ENCODE measurements around the gene RB1. TPM values are rescaled to one million over a fixed set of nuclear protein-coding genes. Genes with fewer than 3 reads are reported as not detected.

The RB1 gene
- total and polyA plus RNA-seq, 9 of the 15 experiments (the other 6 are each of a cell fraction or from before 2014, with no cell fraction given): 5.0 to 23.8 (median 17.9) TPM

DNA sequence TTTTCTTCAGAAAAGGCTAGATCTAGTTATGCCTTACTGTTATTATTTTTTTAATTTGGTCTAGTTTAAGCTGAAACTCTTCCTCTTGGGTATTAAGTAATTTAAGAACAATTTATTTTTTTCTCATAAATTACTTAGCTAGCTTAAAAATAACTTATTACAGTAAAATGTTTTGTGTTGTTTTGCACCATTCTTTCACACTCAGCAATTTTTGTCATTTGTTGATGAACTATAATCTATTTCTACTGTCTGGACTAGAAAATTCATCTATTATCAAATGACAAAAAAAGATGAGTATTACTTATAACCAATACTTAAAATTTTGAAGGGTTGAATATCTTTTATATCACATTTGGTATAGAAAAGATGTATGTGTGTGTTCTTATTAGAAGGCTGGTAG, 111.0 kb downstream of the RB1 start (continued):
- TF ChIP-seq, protein P1, sequence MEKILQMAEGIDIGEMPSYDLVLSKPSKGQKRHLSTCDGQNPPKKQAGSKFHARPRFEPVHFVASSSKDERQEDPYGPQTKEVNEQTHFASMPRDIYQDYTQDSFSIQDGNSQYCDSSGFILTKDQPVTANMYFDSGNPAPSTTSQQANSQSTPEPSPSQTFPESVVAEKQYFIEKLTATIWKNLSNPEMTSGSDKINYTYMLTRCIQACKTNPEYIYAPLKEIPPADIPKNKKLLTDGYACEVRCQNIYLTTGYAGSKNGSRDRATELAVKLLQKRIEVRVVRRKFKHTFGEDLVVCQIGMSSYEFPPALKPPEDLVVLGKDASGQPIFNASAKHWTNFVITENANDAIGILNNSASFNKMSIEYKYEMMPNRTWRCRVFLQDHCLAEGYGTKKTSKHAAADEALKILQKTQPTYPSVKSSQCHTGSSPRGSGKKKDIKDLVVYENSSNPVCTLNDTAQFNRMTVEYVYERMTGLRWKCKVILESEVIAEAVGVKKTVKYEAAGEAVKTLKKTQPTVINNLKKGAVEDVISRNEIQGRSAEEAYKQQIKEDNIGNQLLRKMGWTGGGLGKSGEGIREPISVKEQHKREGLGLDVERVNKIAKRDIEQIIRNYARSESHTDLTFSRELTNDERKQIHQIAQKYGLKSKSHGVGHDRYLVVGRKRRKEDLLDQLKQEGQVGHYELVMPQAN (IDR thresholded peaks at IDR 0.05; ENCODE audit: borderline replicate concordance): no peak
- TF ChIP-seq, protein P2, sequence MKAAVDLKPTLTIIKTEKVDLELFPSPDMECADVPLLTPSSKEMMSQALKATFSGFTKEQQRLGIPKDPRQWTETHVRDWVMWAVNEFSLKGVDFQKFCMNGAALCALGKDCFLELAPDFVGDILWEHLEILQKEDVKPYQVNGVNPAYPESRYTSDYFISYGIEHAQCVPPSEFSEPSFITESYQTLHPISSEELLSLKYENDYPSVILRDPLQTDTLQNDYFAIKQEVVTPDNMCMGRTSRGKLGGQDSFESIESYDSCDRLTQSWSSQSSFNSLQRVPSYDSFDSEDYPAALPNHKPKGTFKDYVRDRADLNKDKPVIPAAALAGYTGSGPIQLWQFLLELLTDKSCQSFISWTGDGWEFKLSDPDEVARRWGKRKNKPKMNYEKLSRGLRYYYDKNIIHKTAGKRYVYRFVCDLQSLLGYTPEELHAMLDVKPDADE (conservative IDR thresholded peaks at IDR 0.05; ENCODE audit: control insufficient read depth, low read depth, low read length): no peak
- no peak for TF ChIP-seq CTBP1 (IDR thresholded peaks at IDR 0.05; ENCODE audit: borderline replicate concordance)
- TF ChIP-seq NONO (IDR thresholded peaks at IDR 0.05; ENCODE audit: low read depth in 2 of 2, low read length in 1 of 2): no peak
- no peak for TF ChIP-seq SRSF1 (IDR thresholded peaks at IDR 0.05; ENCODE audit: low read depth, low read length)

DNA sequence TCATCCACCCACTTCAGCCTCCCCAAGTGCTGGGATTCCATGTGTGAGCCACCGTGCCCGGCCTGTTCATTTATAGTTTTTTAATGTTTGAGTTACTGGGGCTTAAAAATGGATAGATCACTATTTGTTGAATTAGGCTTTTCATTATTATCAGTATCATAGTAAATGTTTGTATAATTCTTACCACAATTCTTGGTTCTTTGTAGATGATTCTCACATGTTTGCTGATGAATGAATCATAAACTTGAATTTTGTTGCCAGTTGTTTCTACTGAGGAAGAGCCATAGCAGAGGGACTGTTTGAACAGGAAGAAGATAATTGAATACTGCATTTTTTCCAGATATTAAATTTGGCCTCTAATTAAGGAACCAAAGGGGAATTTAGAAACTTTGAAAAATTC, 112.0 kb downstream of the RB1 start:
- 100% methylated on average over 1 of the region's 2 CpGs for WGBS (ENCODE audit: insufficient coverage, low coverage, missing lambda C conversion rate)
- no peak for DNase-seq (ENCODE audit: extremely low read depth in 1 of 4, low spot score in 3 of 4)
- FAIRE-seq: no peak
- no peak overlapping the region for H3K27ac ChIP-seq (ENCODE audit: extremely low read depth, low read depth, low read length)
- H3K4me1 ChIP-seq (replicated peaks in 1 of 2; ENCODE audit: control insufficient read depth in 2 of 2, insufficient read depth in 2 of 2, low read length in 2 of 2): no peaks in the 10 kb centered on the region
- ChIA-PET CTCF (ENCODE audit: low intra/inter-chr PET ratio) (interaction anchor here (0.7 kb wide), 1 partner anchor 156 kb away, joined by 3 read pairs; no protein-coding TSS in a partner anchor), POLR2A (no interaction called here)
- H3K9me3 ChIP-seq (replicated peaks; ENCODE audit: control insufficient read depth, insufficient read depth, low read depth, low read length): peaks cover 2% of the 10 kb centered on the region; the same call in 1 of the 2 replicates
- no peaks in the 10 kb centered on the region for H3K27me3 ChIP-seq (ENCODE audit: control insufficient read depth in 2 of 2, insufficient read depth in 2 of 2, low read length in 2 of 2)
- H3K9me1 ChIP-seq (ENCODE audit: control insufficient read depth, insufficient read depth, low read length): no peaks in the 10 kb centered on the region
- H3K36me3 ChIP-seq (ENCODE audit: control insufficient read depth, insufficient read depth, low read length): no peaks in the 10 kb centered on the region
- no peak overlapping the region for H3K4me3 ChIP-seq
- H4K20me1 ChIP-seq (replicated peaks; ENCODE audit: control insufficient read depth, insufficient read depth, low read length): no peaks in the 10 kb centered on the region
- ATAC-seq: no peak
- no peak overlapping the region for H3K4me2 ChIP-seq (ENCODE audit: insufficient read depth, low read length)
- no TSS peak for BruUV-seq (replicated peaks)
- intact Hi-C loops (cut with micrococcal nuclease) (no loop called here), in situ Hi-C loops (cut with MboI) (no loop called here)
- H2AFZ ChIP-seq (ENCODE audit: low read depth, low read length): no peak overlapping the region
- H3K9ac ChIP-seq (ENCODE audit: insufficient read depth in 1 of 2, low read depth in 2 of 2, low read length in 2 of 2): no peak overlapping the region
- no peaks in the 10 kb centered on the region for H3K79me2 ChIP-seq (ENCODE audit: control insufficient read depth, insufficient read depth, low read length)
- TF ChIP-seq CREBBP (IDR thresholded peaks at IDR 0.05; ENCODE audit: low read depth, low read length): no peak
- TF ChIP-seq, protein P3, sequence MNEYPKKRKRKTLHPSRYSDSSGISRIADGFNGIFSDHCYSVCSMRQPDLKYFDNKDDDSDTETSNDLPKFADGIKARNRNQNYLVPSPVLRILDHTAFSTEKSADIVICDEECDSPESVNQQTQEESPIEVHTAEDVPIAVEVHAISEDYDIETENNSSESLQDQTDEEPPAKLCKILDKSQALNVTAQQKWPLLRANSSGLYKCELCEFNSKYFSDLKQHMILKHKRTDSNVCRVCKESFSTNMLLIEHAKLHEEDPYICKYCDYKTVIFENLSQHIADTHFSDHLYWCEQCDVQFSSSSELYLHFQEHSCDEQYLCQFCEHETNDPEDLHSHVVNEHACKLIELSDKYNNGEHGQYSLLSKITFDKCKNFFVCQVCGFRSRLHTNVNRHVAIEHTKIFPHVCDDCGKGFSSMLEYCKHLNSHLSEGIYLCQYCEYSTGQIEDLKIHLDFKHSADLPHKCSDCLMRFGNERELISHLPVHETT (CRISPR knock-in tag; conservative IDR thresholded peaks at IDR 0.05 in 1 of 2, IDR thresholded peaks at IDR 0.05 in 1 of 2): no peak
- TF ChIP-seq TRIM24 (IDR thresholded peaks at IDR 0.05): no peak
- TF ChIP-seq, protein P4, sequence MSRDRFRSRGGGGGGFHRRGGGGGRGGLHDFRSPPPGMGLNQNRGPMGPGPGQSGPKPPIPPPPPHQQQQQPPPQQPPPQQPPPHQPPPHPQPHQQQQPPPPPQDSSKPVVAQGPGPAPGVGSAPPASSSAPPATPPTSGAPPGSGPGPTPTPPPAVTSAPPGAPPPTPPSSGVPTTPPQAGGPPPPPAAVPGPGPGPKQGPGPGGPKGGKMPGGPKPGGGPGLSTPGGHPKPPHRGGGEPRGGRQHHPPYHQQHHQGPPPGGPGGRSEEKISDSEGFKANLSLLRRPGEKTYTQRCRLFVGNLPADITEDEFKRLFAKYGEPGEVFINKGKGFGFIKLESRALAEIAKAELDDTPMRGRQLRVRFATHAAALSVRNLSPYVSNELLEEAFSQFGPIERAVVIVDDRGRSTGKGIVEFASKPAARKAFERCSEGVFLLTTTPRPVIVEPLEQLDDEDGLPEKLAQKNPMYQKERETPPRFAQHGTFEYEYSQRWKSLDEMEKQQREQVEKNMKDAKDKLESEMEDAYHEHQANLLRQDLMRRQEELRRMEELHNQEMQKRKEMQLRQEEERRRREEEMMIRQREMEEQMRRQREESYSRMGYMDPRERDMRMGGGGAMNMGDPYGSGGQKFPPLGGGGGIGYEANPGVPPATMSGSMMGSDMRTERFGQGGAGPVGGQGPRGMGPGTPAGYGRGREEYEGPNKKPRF (IDR thresholded peaks at IDR 0.05; ENCODE audit: low read depth, low read length): no peak
- TF ChIP-seq ZNF212 (CRISPR knock-in tag; IDR thresholded peaks at IDR 0.05): no peak
- TF ChIP-seq CBX8 (IDR thresholded peaks at IDR 0.05; ENCODE audit: borderline replicate concordance, extremely low read depth, low read depth, low read length, poor library complexity, severe bottlenecking): no peak
- TF ChIP-seq TGIF2 (CRISPR knock-in tag; IDR thresholded peaks at IDR 0.05): no peak
- no peak for TF ChIP-seq ZNF695 (CRISPR knock-in tag; IDR thresholded peaks at IDR 0.05)
- TF ChIP-seq TAF7 (tag; IDR thresholded peaks at IDR 0.05): no peak

Measured in K562 (cell line).